GM10248 (cell line): Measurements from ENCODE around the gene PLA2G4A.

ENCODE experiments used
- CTCF ChIA-PET: fragments of 300-600 bp; sonication (Branson Sonifier 250); formaldehyde crosslinking; extraction: SDS; loops from one replicate; lab custom pipeline; 2021; ENCODE audit warnings: antibody characterized with exemption; lab: Yijun Ruan, JAX
- POLR2A ChIA-PET: fragments of 350-650 bp; sonication (Branson Sonifier 250); formaldehyde crosslinking; extraction: SDS; loops from one replicate; lab custom pipeline; 2020; ENCODE audit warnings: antibody characterized with exemption; lab: Yijun Ruan, JAX
- DNase-seq: peaks from one replicate; pipeline ENCODE4 v3.0.0; 2012; ENCODE audit errors: extremely low spot score
- TF ChIP-seq, protein P1 (sequence below): IDR thresholded peaks from 2 replicates; pipeline ENCODE4 v1.5.1; 2012; ENCODE audit warnings: mild to moderate bottlenecking, low read depth; ENCODE audit errors: extremely low read depth, missing control alignments, control extremely low read depth

Gene PLA2G4A

DNA sequence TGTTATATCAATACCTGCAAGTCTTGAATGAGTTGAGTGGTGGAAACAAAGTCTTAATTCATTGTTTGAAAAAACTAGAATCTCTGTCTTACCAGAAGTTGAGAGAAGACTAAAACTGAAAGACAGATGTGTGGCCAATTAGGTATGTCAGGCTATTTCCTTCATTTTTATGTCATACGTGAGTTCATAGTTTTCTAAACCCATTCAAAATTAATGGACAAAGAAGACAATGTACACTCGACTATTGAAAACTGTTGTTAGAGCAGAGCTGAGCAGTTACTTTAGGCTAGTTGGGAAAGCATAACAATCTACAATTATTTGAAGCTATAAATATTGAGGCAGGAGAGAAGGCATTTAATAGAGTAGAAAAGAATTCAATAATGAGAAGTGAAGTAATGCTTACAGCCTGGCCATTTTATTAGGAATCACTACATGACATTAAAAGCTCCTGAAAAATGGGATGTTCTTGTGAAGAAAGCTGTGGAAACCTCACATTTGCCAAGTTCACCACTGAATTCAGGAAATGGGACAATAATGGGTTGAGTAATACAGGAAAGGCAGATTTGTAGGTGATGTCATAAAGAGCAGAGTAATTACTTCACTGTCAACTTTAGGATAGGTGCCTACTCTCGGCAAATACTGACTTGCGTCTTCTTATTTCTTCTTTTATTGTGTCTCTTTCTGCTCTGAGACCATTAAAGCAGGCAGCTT lies 204.4 kb downstream of the PLA2G4A start:
- TF ChIP-seq, protein P1, sequence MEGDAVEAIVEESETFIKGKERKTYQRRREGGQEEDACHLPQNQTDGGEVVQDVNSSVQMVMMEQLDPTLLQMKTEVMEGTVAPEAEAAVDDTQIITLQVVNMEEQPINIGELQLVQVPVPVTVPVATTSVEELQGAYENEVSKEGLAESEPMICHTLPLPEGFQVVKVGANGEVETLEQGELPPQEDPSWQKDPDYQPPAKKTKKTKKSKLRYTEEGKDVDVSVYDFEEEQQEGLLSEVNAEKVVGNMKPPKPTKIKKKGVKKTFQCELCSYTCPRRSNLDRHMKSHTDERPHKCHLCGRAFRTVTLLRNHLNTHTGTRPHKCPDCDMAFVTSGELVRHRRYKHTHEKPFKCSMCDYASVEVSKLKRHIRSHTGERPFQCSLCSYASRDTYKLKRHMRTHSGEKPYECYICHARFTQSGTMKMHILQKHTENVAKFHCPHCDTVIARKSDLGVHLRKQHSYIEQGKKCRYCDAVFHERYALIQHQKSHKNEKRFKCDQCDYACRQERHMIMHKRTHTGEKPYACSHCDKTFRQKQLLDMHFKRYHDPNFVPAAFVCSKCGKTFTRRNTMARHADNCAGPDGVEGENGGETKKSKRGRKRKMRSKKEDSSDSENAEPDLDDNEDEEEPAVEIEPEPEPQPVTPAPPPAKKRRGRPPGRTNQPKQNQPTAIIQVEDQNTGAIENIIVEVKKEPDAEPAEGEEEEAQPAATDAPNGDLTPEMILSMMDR = no peak
- ChIA-PET CTCF (interaction anchor here (1.6 to 2.5 kb wide), 2 partner anchors 17 to 19 kb away, joined by 6 to 9 read pairs; no protein-coding TSS in a partner anchor), POLR2A (no interaction called here)
- no peak for DNase-seq

DNA sequence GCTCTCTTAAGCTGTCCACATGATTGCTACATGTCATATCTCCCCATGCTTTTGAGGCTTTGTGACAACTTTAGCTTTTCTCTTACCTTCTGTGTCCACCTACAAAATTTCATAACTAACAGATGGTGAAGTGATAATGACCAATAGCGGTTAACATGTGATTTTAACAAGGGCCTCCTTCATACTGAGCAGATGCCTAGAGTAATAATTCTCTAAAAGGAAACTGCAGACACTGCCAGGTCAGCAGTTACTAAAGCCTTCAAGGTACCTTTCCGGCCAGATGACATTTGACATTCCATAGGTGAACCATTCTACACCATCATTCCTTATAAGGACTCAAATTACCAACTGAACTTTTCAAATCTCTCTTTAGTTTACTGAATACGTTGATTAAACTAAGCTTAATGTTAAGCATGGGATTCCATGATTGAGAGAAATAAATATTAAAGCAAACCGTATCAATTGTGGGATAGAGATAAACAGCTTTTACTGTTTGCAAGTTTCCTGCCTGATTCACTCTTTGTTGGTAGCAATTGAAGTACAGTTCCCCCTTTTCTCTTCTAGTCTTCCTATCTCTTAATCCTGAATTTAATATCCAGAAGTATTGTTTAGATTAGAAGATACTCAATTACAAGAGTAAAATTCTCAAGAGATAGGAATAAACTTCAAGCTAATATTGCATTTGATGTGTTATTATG lies 205.1 kb downstream of the PLA2G4A start:
- POLR2A ChIA-PET = no interaction called here
- CTCF ChIA-PET = interaction anchor here (1.0 to 2.5 kb wide), 4 partner anchors 9 to 18 kb away, joined by 3 to 9 read pairs (median 5); no protein-coding TSS in a partner anchor
- DNase-seq = no peak
- TF ChIP-seq, protein P1 = no peak

DNA sequence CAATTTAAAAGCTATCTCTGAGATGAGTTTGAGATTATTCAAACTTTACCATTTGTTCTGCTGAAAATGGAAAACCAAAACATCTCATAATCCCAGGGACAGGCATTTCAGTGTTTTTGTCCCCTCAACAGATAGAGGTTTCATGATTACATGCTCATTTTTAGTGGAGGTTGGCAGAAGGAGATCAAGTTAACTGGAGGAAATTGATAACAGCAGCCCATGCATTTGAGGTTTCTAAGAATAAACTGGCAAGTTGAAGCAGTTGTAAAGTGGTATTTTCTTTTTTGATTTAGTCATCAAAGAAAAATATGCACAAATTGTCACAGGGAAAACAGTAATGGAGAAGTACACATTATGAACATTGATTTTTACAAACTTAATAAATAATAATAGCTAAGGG lies 205.8 kb downstream of the PLA2G4A start:
- TF ChIP-seq, protein P1 = no peak
- no peak for DNase-seq
- CTCF ChIA-PET = interaction anchor here (1.0 to 2.5 kb wide), 3 partner anchors 10 to 17 kb away, joined by 3 to 9 read pairs (median 4); no protein-coding TSS in a partner anchor
- POLR2A ChIA-PET = no interaction called here

DNA sequence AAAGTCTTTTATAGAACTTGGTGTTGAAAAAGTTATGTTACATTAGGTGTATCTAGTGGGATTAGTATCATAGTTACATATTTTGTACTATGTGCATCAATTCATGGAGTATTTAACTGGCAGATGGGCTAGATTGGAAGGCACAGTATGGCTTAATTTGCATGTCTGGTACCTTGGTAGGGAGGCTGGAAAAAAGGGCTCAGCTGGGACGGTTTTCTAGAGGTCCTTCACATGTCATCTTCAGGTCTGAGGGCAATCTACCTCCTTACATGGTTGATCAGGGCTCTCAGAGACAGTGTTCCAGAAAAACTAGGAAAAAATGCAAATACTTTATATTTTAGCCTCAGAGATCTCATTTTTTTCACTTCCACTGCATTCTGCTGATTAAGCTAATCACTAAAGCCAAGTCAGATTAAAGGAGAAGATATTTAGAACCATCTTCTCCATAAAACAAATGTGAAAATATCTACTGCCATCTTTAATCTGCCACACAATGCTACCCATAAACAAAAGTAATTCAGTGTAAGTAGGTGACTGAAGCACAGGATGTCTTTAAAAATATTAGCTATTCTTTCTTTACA lies 209.3 kb downstream of the PLA2G4A start:
- DNase-seq = no peak
- ChIA-PET POLR2A (no interaction called here), CTCF (interaction anchor here (1.0 to 2.8 kb wide), 3 partner anchors 9 to 41 kb away, joined by 3 to 9 read pairs (median 3); no protein-coding TSS in a partner anchor)
- TF ChIP-seq, protein P1 = no peak
